Breast epithelium (tissue), 3 donors: ENCODE measurements around the gene QPCT.
"Not testable (repeated sequence)": the region's sequence is repeated elsewhere in the genome, so short reads cannot be mapped to it uniquely, and the experiment has no call there.

Source experiments
- POLR2A ChIP-seq: fragments of 450-650 bp; IDR thresholded peaks from one replicate; pipeline ENCODE4 v1.6.1; 2016; ENCODE audit warnings: antibody characterized with exemption, mild to moderate bottlenecking, moderate library complexity
- POLR2AphosphoS5 ChIP-seq, 3 donors: sonication (generic); formaldehyde crosslinking; IDR thresholded peaks; one replicate each; pipeline ENCODE4 v1.6.1; 2017; ENCODE audit warnings: antibody characterized with exemption in 3 of 3
- TF ChIP-seq, protein P1 (sequence below), 3 donors: fragments of 450-650 bp; IDR thresholded peaks; one replicate each; pipeline ENCODE4 v1.5.1; 2016 to 2017; ENCODE audit warnings: antibody characterized with exemption in 3 of 3, mild to moderate bottlenecking in 3 of 3, moderate library complexity in 3 of 3

DNA sequence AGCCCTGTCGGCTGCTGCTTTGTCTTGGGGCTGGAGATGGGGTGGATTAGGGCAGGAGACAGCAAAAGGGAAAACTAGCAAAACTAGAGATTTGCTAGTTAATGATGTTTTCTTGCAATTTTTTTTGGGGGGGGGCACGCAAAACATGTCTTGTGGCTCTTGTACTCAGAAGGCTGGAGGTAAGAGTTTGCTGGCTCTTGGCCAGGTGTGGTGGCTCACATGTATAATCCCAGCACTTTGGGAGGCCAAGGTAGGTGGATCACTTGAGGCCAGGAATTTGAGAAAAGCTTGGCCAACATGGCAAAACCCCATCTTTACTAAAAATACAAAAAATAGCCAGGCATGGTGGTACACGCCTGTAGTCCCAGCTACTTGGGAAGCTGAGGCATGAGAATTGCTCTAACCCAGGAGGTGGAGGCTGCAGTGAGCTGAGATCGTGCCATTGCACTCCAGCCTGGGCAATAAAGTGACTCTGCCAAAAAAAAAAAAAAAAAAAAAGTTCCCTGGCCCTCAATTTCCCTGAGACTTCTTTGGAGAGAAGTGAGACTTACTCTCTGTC lies 69.6 kb downstream of the QPCT start:
- not testable (repeated sequence) for TF ChIP-seq POLR2A; POLR2AphosphoS5 (IDR thresholded peaks at IDR 0.05)
- TF ChIP-seq, protein P1, sequence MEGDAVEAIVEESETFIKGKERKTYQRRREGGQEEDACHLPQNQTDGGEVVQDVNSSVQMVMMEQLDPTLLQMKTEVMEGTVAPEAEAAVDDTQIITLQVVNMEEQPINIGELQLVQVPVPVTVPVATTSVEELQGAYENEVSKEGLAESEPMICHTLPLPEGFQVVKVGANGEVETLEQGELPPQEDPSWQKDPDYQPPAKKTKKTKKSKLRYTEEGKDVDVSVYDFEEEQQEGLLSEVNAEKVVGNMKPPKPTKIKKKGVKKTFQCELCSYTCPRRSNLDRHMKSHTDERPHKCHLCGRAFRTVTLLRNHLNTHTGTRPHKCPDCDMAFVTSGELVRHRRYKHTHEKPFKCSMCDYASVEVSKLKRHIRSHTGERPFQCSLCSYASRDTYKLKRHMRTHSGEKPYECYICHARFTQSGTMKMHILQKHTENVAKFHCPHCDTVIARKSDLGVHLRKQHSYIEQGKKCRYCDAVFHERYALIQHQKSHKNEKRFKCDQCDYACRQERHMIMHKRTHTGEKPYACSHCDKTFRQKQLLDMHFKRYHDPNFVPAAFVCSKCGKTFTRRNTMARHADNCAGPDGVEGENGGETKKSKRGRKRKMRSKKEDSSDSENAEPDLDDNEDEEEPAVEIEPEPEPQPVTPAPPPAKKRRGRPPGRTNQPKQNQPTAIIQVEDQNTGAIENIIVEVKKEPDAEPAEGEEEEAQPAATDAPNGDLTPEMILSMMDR (IDR thresholded peaks at IDR 0.05) = not testable (repeated sequence)
